ENCODE data around the gene GNB1. TPM values are rescaled to one million over a fixed set of nuclear protein-coding genes. Genes with fewer than 3 reads are reported as not detected.

GNB1 gene
- total RNA-seq, 1 donor from 2014 or later = 327 TPM

DNA sequence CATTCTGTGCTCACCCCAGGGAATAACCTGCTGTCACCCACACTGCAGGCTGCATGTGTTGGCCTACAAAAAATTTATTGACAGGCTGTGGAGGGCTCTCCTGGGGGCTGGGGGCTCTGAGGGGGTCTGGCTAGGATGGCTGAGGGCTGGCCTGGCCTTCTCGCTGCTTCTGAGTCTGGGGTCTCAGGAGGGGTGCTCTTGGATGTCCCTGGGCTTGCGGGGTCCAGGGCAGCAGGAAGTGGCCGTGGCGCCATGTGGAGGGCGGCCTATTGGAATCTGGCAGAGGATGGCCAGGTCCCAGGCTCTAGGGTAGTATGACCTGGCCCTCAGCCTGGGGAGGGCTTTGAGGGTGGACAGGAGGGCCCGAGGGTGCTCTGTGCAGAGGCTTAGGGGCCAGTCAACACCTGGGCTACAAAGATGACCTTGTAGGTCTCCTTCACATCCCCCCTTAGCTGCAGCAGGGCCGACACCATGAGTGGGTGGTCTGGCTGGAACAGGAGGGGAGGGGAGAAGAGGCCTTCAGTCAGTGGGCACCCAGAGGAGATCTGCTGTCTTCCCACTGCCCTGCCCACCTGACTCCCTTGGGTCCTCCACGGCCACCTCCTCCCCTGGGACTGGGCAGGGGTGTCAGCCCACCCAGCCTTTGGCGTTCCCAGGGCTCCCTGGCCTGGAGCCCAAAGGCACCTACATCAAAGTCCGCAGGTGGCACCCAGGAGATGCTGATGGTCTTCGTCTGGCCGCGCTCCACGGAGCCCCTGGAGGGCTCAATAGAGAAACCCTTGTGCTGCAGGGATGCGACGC is 31.2 kb upstream of the GNB1 start:
- H3K4me3 Mint-ChIP-seq (ENCODE audit: low read depth) = no peak overlapping the region
- peaks cover 11% of the 10 kb centered on the region for H3K27me3 Mint-ChIP-seq
- H3K9me3 Mint-ChIP-seq (ENCODE audit: low read depth) = no peaks in the 10 kb centered on the region
- no peaks in the 10 kb centered on the region for H3K4me1 Mint-ChIP-seq (ENCODE audit: low read depth)
- no peaks in the 10 kb centered on the region for H3K36me3 Mint-ChIP-seq (ENCODE audit: insufficient read depth)
- H3K27ac Mint-ChIP-seq = no peak overlapping the region
- no peak for DNase-seq (ENCODE audit: low spot score, unreplicated experiment)
- TF ChIP-seq, protein P1, sequence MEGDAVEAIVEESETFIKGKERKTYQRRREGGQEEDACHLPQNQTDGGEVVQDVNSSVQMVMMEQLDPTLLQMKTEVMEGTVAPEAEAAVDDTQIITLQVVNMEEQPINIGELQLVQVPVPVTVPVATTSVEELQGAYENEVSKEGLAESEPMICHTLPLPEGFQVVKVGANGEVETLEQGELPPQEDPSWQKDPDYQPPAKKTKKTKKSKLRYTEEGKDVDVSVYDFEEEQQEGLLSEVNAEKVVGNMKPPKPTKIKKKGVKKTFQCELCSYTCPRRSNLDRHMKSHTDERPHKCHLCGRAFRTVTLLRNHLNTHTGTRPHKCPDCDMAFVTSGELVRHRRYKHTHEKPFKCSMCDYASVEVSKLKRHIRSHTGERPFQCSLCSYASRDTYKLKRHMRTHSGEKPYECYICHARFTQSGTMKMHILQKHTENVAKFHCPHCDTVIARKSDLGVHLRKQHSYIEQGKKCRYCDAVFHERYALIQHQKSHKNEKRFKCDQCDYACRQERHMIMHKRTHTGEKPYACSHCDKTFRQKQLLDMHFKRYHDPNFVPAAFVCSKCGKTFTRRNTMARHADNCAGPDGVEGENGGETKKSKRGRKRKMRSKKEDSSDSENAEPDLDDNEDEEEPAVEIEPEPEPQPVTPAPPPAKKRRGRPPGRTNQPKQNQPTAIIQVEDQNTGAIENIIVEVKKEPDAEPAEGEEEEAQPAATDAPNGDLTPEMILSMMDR (IDR thresholded peaks at IDR 0.05; ENCODE audit: unreplicated experiment) = no peak

DNA sequence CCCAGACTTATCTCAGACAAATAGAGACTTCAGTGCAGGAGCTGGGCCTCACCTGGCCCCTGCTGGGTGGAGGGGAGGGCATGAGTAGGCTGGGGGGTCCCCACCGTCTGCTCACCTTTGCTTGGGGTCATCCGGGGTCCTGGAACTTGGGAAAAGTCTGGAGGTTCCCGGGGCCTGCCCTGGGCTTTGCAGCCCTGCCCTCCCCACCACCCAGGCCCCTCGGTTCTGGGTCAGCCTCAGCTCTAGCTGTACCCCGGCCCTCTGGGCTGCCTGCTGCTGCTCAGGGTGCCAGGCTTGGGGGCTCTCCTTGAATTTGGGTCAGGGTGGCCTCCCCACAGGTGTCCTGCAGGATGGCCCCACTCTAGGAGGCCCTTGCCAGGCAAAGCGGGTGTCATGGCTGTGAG is 30.6 kb upstream of the GNB1 start:
- DNase-seq (ENCODE audit: low spot score, unreplicated experiment) = no peak
- Mint-ChIP-seq H3K9me3 (ENCODE audit: low read depth) (no peaks in the 10 kb centered on the region), H3K36me3 (ENCODE audit: insufficient read depth) (no peaks in the 10 kb centered on the region), H3K4me3 (ENCODE audit: low read depth) (no peak overlapping the region), H3K27ac (no peak overlapping the region), H3K4me1 (ENCODE audit: low read depth) (no peaks in the 10 kb centered on the region), H3K27me3 (peaks cover 11% of the 10 kb centered on the region)
- TF ChIP-seq, protein P1 (IDR thresholded peaks at IDR 0.05; ENCODE audit: unreplicated experiment) = no peak

DNA sequence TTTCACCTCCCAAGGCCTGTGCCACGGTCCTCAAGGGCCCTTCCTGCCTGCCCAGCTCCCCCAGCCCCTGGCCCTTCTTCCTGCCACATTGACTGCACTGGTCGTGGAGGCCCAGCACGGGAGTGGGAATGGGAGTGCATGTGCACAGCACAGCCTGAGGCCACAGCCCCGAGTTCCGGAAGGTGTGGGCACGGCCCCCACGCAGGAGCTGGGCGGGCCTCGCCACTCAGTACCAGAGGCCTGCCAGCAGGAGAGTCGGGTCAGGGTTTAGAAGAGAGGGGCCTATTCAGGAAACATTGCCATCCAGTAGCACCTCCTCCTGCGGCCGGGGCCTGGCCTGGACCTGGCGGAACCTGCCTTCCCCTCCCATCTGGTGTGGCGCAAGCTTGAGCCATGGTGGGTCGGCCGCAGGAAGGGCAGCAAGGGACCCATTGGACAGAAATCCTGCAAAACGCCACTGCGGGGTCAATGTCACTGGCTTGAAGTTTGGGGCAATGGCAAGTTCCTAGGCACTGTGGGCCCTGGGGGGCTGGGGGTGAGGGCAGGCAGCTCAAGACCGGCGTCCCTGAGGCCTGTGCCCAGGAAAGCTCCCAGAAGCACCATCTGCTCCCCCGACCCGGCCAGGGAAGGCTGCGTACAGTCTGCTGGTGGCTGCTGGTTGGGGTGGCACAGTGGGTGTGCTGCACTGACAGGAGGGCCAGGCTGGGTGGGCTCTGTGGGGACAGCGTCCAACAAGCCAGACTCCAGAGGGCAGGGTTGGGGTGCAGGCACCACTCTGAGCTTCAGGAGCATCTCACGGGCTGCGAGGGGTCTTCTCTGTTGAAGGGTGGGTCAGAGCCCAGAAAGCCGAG is 29.9 kb upstream of the GNB1 start:
- Mint-ChIP-seq H3K27ac (no peak overlapping the region), H3K36me3 (ENCODE audit: insufficient read depth) (no peaks in the 10 kb centered on the region), H3K4me3 (ENCODE audit: low read depth) (no peak overlapping the region), H3K27me3 (peaks cover 15% of the 10 kb centered on the region), H3K4me1 (ENCODE audit: low read depth) (no peaks in the 10 kb centered on the region), H3K9me3 (ENCODE audit: low read depth) (no peaks in the 10 kb centered on the region)
- TF ChIP-seq, protein P1 (IDR thresholded peaks at IDR 0.05; ENCODE audit: unreplicated experiment) = no peak
- DNase-seq (ENCODE audit: low spot score, unreplicated experiment) = no peak

DNA sequence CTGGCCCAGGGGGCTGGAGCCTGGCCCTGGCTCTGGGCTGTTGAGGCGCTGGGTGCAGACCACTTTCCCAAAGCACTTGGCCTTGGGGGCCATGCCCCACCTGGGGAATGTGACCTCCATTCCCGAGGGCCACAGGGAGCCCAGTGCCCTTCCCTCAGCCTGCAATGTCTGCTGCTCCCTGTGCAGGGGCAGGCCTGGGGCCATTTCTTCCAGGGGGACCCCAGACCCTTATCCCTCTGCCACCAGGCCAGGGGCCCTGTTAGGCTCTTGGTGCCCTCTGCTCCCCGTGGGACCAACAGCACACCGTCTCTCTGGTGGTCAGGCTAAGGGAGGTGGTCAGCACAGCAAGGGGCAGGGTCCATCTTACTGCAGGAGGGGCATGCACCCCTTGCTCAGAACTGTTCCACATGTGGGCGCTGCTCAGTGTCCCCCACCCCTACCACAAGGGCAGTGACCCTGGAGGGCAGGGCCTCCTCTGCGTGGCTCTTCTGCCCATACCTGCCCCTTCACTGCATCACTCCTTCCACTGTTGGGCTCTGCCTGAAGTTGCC is 29.2 kb upstream of the GNB1 start:
- no peaks in the 10 kb centered on the region for H3K4me1 Mint-ChIP-seq (ENCODE audit: low read depth)
- no peak overlapping the region for H3K27ac Mint-ChIP-seq

More for the DNA sequence above, 29.2 kb upstream of the GNB1 start:
- Mint-ChIP-seq H3K36me3 (ENCODE audit: insufficient read depth) (no peaks in the 10 kb centered on the region), H3K4me3 (ENCODE audit: low read depth) (no peak overlapping the region), H3K27me3 (peaks cover 16% of the 10 kb centered on the region), H3K9me3 (ENCODE audit: low read depth) (no peaks in the 10 kb centered on the region)
- TF ChIP-seq, protein P1 (IDR thresholded peaks at IDR 0.05; ENCODE audit: unreplicated experiment) = no peak
- no peak for DNase-seq (ENCODE audit: low spot score, unreplicated experiment)

All from progenitor cell of endocrine pancreas (in vitro differentiated cells).